D721Med (cell line): Measurements from ENCODE around the gene IZUMO1.
A peak's percentile ranks its signal among the peaks of the same experiment; 100 is the strongest.

Experiments
- DNase-seq: peaks from one replicate; pipeline ENCODE4 v3.0.0; 2011; ENCODE audit warnings: low spot score; ENCODE audit not compliant: insufficient read length
- FAIRE-seq: peaks from 2 replicates; lab custom pipeline; 2011; peaks lifted over from hg19 to GRCh38; lab: Jason Lieb, UNC
- TF ChIP-seq, protein P1 (sequence below): IDR thresholded peaks from 2 replicates; pipeline ENCODE4 v1.5.1; 2012; ENCODE audit warnings: mild to moderate bottlenecking, control low read depth; ENCODE audit not compliant: insufficient read depth; ENCODE audit errors: missing control alignments

IZUMO1 gene

DNA sequence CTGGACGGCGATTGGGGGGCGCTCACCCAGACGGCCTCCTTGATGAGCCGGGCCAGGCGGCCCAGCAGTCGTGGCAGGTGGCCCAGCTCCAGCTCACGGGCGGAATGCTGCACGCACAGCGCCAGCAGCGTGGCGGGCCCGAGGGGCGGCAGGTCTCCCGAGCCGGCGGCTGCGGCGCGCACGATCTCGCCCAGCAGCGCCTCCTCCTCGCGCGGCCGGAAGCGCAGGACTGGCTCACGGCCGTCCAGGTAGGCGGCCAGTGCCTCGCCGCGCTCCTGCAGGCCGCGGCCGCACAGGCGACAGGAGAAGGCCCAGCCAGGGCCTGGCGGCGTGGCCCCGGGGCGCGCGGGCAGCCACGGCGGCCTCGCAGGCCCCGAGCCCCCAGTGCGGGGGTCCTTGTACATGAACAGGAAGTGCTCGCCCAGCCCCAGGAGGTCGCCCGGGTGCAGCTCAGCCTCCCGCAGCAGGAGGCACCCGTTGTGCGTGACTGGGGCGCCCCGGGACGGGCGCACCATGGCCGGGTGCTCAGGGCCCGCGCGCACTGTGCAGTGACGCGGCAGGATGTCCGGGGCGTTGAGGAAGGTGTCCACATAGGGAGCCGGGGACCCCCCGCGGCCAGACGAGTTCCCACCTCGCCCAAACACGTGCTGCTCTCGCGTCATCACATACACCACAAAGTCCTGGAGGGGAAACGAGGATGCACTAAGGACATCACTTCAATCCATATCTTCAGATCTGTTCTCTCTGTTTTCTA lies 17.6 kb downstream of the IZUMO1 start:
- DNase-seq: no peak
- FAIRE-seq: no peak
- TF ChIP-seq, protein P1, sequence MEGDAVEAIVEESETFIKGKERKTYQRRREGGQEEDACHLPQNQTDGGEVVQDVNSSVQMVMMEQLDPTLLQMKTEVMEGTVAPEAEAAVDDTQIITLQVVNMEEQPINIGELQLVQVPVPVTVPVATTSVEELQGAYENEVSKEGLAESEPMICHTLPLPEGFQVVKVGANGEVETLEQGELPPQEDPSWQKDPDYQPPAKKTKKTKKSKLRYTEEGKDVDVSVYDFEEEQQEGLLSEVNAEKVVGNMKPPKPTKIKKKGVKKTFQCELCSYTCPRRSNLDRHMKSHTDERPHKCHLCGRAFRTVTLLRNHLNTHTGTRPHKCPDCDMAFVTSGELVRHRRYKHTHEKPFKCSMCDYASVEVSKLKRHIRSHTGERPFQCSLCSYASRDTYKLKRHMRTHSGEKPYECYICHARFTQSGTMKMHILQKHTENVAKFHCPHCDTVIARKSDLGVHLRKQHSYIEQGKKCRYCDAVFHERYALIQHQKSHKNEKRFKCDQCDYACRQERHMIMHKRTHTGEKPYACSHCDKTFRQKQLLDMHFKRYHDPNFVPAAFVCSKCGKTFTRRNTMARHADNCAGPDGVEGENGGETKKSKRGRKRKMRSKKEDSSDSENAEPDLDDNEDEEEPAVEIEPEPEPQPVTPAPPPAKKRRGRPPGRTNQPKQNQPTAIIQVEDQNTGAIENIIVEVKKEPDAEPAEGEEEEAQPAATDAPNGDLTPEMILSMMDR: no peak

DNA sequence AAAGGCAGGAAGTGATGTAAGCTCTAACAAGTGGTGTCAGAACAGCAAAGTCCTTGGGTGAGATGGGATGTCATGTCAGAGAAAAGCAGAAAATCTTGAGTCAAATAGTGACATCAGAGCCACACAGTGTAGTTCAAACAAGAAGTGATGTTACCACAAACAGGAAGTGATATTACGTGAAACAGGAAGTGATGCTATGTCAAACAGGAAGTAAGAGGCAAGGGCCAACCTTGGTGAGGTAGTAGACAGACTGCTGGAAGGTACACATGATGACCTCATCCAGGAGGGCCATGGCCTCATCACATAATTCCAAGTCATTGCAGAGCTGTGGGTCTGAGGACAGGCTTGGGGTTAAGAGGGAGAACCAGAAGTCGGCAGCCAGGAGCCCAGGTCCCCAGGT lies 20.2 kb downstream of the IZUMO1 start:
- no peak for FAIRE-seq
- DNase-seq: no peak
- TF ChIP-seq, protein P1: no peak

DNA sequence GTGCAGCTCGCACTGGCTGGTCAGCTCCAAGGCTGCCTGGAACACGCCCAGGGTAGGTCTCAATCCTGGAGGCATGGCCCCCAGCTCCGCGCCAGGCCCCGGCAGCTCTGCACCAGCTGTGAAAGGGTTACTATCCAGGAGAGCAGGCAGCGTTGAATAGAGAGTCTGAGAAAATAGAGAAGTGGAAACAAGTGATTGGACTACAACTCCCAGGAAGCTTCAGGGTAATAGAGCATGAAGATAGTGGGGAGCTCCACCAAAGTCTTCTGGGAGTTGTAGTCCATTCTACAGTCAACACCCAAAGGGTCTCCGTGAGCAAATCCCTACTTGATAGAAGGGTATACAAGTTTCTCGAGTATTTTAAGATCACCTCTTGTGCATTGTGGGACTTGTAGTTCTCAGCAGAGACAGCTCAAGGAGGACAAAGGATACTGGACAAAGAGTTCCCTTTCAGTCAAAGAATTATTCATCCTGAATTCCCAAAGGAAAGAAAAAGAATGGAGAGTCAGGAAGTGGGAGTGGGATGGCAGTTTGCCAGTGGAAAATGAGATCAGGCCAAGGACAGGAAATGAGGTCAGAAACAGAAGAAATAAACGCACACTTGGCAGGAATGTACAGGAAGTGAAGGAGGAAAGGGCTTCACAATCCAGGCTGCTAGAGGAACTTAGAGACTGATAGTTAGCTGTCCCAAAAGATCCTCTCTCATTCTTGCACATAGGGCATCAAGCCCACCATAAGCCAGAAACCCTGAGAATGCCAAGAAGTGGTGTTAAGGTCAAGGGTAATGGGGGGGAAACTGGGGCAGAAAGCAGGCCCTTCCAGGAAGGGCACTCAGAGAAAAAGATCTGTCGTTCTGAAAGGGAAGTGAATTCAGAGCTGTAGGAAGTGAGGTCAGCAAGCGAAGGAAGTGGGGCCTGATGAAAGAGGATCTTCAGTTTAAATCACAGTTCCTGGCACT lies 21.6 kb downstream of the IZUMO1 start:
- FAIRE-seq (no peak), DNase-seq (no peak)
- TF ChIP-seq, protein P1: no peak

DNA sequence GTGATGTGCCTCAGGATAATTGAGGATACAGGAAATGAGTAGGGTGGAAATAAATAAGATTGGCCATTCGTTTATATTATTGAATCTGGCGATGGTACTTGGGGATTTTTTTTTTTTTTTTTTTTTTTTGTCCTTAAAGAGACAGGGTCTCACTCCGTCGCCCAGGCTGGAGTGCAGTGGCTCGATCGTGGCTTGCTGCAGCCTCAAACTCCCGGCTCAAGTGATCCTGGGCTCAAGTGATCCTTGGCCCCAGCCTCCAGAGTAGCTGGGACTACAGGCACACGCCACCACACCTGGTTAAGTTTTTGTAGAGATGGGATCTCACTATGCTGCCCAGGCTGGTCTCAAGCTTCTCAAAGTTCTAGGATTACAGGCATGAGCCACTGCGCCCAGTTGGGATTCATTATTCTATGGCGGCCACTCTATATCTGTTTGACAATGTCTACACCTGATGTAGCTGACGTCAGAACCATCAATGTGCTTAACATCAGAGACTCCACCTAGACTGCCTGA lies 24.5 kb downstream of the IZUMO1 start:
- DNase-seq: no peak
- TF ChIP-seq, protein P1: no peak
- FAIRE-seq: no peak

DNA sequence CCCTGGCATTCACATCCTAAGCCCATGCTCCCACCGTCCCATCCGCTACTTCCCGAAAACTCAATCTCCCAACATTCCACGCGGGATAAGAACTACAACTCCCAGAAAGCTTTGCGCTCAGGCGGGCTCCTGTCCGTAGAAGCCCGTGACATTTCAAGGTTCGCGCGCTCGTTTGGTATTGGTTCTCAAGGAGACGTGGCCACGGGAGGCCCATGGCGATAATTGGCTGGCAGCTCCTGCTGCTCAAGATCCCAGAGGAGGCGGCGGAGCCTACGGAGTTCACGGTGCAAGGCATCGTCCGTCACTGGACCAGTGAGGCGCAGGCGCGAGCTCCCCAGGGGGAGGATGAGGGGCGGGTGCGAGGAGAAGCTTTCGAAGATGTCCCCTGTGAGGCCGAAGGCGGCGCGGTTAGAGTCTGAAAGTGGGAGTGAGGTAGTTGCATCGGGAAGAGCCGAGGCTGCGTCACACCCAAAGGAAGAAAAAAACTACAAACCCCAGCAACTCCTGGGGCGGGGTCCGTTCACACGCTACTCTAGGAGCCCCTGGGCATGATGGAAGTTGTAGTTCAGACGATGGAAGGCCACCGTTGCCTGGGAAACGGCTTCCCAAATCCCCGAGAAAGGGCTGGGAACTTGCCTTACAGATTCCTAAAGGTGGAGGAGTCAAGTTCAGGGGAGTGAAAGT lies 26.0 kb downstream of the IZUMO1 start:
- FAIRE-seq (peak; percentile 32), DNase-seq (peak; percentile 98)
- TF ChIP-seq, protein P1: no peak

DNA sequence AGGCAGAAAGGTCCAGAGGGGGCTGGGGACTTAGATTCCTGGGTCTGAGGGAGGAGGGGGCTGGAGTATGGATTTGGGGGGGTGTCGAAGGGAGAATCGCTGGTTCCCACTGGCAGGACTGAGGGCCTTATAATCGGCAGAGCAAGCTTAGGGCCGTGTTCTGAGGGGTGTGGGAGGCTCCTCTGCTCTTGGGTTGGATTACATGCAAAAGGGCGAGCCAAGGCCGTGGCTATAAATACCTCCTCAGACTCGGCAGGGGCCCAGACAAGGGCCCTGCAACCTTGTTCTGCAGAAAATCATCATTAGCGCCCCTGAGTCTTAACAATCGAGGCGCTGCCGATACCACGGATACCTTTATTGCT lies 26.5 kb downstream of the IZUMO1 start:
- TF ChIP-seq, protein P1: no peak
- no peak for FAIRE-seq
- DNase-seq: no peak
